Heart left ventricle (tissue), 16 donors: ENCODE measurements around the gene KCNQ1. TPM values are rescaled to one million over a fixed set of nuclear protein-coding genes. Genes with fewer than 3 reads are reported as not detected.

Experiments used
- ATAC-seq, 4 donors: fragments of 200-7000 bp; cut with Tn5 transposase; one replicate each; pipeline ENCODE4 v1.9.1; 2020 to 2022; ENCODE audit warnings: moderate library complexity in 4 of 4, mild to moderate bottlenecking in 3 of 4, moderate number of reproducible peaks in 1 of 4
- DNase-seq, 5 donors: peaks; one replicate each; pipeline ENCODE4 v3.0.0-alpha.2; 2020
- H3K27ac ChIP-seq, 12 donors: fragments of 200-600 bp; sonication (generic) in 4 of 12; one replicate each; pipeline versions ENCODE4 v1.5.0 to v1.8.0; 2016 to 2022; ENCODE audit warnings: mild to moderate bottlenecking in 2 of 12
- H3K27me3 ChIP-seq, 9 donors: fragments of 200-600 bp; sonication (generic) in 2 of 9; one replicate each; pipeline versions ENCODE4 v1.5.1 to v1.8.0; 2016 to 2022; ENCODE audit warnings: mild to moderate bottlenecking in 3 of 9
- H3K36me3 ChIP-seq, 9 donors: fragments of 200-600 bp; sonication (generic) in 2 of 9; one replicate each; pipeline versions ENCODE4 v1.5.0 to v1.8.0; 2018 to 2022; ENCODE audit warnings: mild to moderate bottlenecking in 2 of 9
- H3K4me1 ChIP-seq, 12 donors: fragments of 200-600 bp; sonication (generic) in 4 of 12; one replicate each; pipeline versions ENCODE4 v1.5.0 to v1.8.0; 2016 to 2022; ENCODE audit warnings: mild to moderate bottlenecking in 3 of 12
- H3K4me3 ChIP-seq, 12 donors: fragments of 200-600 bp; sonication (generic) in 4 of 12; one replicate each; pipeline versions ENCODE4 v1.5.0 to v1.8.0; 2017 to 2022; ENCODE audit warnings: mild to moderate bottlenecking in 9 of 12, moderate library complexity in 4 of 12
- H3K9me3 ChIP-seq, 12 donors: fragments of 200-600 bp; sonication (generic) in 4 of 12; one replicate each; pipeline versions ENCODE4 v1.5.0 to v1.8.0; 2016 to 2022; ENCODE audit warnings: mild to moderate bottlenecking in 1 of 12
- CTCF ChIP-seq, 12 donors: fragments of 200-600 bp; sonication (generic) in 4 of 12; IDR thresholded peaks; one replicate each; pipeline versions ENCODE4 v1.5.0 to v1.8.0; 2018 to 2022; ENCODE audit warnings: antibody characterized with exemption in 12 of 12, mild to moderate bottlenecking in 5 of 12
- POLR2A ChIP-seq, 2 donors: fragments of 450-650 bp; IDR thresholded peaks; one replicate each; pipeline ENCODE4 v1.6.1; 2017; ENCODE audit warnings: antibody characterized with exemption in 2 of 2, mild to moderate bottlenecking in 2 of 2, moderate library complexity in 2 of 2
- WGBS, 4 donors: extraction: QIAGEN DNeasy Blood & Tissue Kit in 2 of 4; methylation state at CpG; one replicate each; pipeline versions ENCODE4 v1.1.5 to v1.1.7; 2013 to 2018; 5-methylcytosine and 5-hydroxymethylcytosine counted together
- intact Hi-C, 10 donors: fragments of 100-400 bp; cut with DNase I; formaldehyde crosslinking; loops; one replicate each; pipeline versions ENCODE4 v1.11.1 to v1.14.2; 2022
- polyA plus RNA-seq, 2 donors: library from polyadenylated mRNA; stranded (reverse); fragments of 200-250 nt; gene quantifications; one replicate each; pipeline ENCODE4 v1.2.3, GENCODE V29; 2013
- total RNA-seq, 9 donors: library from RNA; depleted of rRNA in 2 of 9; stranded (reverse); fragments of >200 nt in 2 of 9; fragmentation: NEBNext Ultra II Directional in 3 of 9; extraction: Animal tissue kit (Norgen Biotek cat#: 25700) in 3 of 9; gene quantifications; one replicate each; pipeline versions ENCODE4 v1.1.0 to v1.2.4, GENCODE V29; 2016 to 2023
- donor health status: ischemic (EF 13 %, LVEDD 7.1; RV severe dilation, severe dysfunction).
- donor health status: healthy with polysubstance abuse.
- donor health status: DM: no; HTN: yes; CAD: no.
- donor health status: DM: no; HTN: no; CAD: no.
- donor health status: ischemic (EF 25% LVEDD 6.9; RV normal size, moderate dysfunction).
- donor health status: ischemic (EF 25% LVEDD 5.7; RV mildly dilated, moderate dysfunction).
- donor health status: healthy.
- donor health status: DM: yes; HTN: yes; CAD: no.
- donor health status: ischemic (EF 35%, LVEDD 5.7; RV mildly dilated, moderate dysfunction).
- donor health status: nonischemic (EF 11% LVEDD 7.7; RV severe dilation, severe dysfunction).
- donor health status: DM: yes; HTN: yes; CAD: no.
- donor health status: PGD.
- donor health status: ischemic (EF 29% LVEDD 5.4; RV normal size, mild dysfunction).
- donor health status: nonischemic (EF 23%, LVEDD 6.1; RV moderate dilation, normal function).

KCNQ1 gene
- total and polyA plus RNA-seq, 11 donors = 18.6 to 42.4 (median 31.4) TPM

GRCh38 chr11:2789331-2789730 lies 344.5 kb downstream of the KCNQ1 start:
- no peak for ATAC-seq
- no peaks in the 10 kb centered on the region for H3K27me3 ChIP-seq
- 89 to 91% (median 89%) methylated on average over 18 of the region's 18 CpGs for WGBS, 4 donors
- DNase-seq = peak in 3 of 5 donors; percentile 3 to 28 (median 17)
- no peak overlapping the region for H3K4me3 ChIP-seq
- TF ChIP-seq CTCF (IDR thresholded peaks at IDR 0.05) = no peak
- TF ChIP-seq POLR2A (IDR thresholded peaks at IDR 0.05) = no peak
- H3K9me3 ChIP-seq = peaks cover 0 to 10% (median 0%) of the 10 kb centered on the region in 12 donors
- H3K36me3 ChIP-seq = no peaks in the 10 kb centered on the region
- intact Hi-C loops = loop anchor here in 2 of 10 donors (10.0 kb wide), 2 partner anchors 95 to 255 kb away; partner anchors contain the start of gene CDKN1C (in 1 of the 2)
- H3K4me1 ChIP-seq = peaks cover 0 to 19% (median 4%) of the 10 kb centered on the region in 12 donors
- H3K27ac ChIP-seq = no peak overlapping the region

- no peak overlapping the region for H3K4me3 ChIP-seq
- no peak overlapping the region for H3K27ac ChIP-seq
- ATAC-seq (no peak), DNase-seq (peak in 4 of 5 donors; percentile 6 to 33 (median 18))
- peaks cover 0 to 19% (median 4%) of the 10 kb centered on the region in 12 donors for H3K4me1 ChIP-seq
- WGBS, 4 donors = 93 to 96% (median 95%) methylated on average over 5 to 6 of the region's 6 CpGs
- no peaks in the 10 kb centered on the region for H3K27me3 ChIP-seq
- TF ChIP-seq CTCF (IDR thresholded peaks at IDR 0.05) (no peak), POLR2A (IDR thresholded peaks at IDR 0.05) (no peak)
- H3K9me3 ChIP-seq = peaks cover 0 to 10% (median 0%) of the 10 kb centered on the region in 12 donors
- no peaks in the 10 kb centered on the region for H3K36me3 ChIP-seq
- intact Hi-C loops = loop anchor here in 3 of 10 donors (5.0 to 10.0 kb wide), 3 partner anchors 93 to 255 kb away; partner anchors contain the start of genes CDKN1C (in 1 of the 3) and KCNQ1OT1 (in 1 of the 3)
These were observed 345.2 kb downstream of the KCNQ1 start for GRCh38 chr11:2789791-2790567.

GRCh38 chr11:2790568-2790921 lies 345.7 kb downstream of the KCNQ1 start:
- Histone ChIP-seq H3K36me3 (no peaks in the 10 kb centered on the region), H3K27me3 (no peaks in the 10 kb centered on the region), H3K27ac (no peak overlapping the region), H3K4me1 (peaks cover 0 to 19% (median 4%) of the 10 kb centered on the region in 12 donors), H3K9me3 (peaks cover 0 to 10% (median 0%) of the 10 kb centered on the region in 12 donors), H3K4me3 (no peak overlapping the region)
- WGBS, 4 donors = 98 to 100% (median 99%) methylated on average over 13 to 14 of the region's 14 CpGs
- ATAC-seq (no peak), DNase-seq (peak in 4 of 5 donors; percentile 12 to 40 (median 20))
- TF ChIP-seq CTCF (IDR thresholded peaks at IDR 0.05) (no peak), POLR2A (IDR thresholded peaks at IDR 0.05) (no peak)
- intact Hi-C loops = loop anchor here in 1 of 10 donors (5.0 kb wide), 1 partner anchor 93 kb away; the partner anchor contains the start of gene KCNQ1OT1

- Histone ChIP-seq H3K27ac (peak overlapping the region in 4 of 12 donors; percentile 38 to 67 (median 51)), H3K36me3 (peaks cover 0 to 1% (median 0%) of the 10 kb centered on the region in 9 donors), H3K27me3 (no peaks in the 10 kb centered on the region), H3K9me3 (peaks cover 0 to 9% (median 0%) of the 10 kb centered on the region in 12 donors), H3K4me3 (peak overlapping the region in 11 of 12 donors; percentile 26 to 61 (median 53)), H3K4me1 (peaks cover 0 to 19% (median 4%) of the 10 kb centered on the region in 12 donors)
- DNase-seq (peak in 3 of 5 donors; percentile 4 to 37 (median 21)), ATAC-seq (no peak)
- intact Hi-C loops = loop anchor here in 1 of 10 donors (5.0 kb wide), 1 partner anchor 94 kb away; the partner anchor contains the start of gene KCNQ1OT1
- TF ChIP-seq CTCF (IDR thresholded peaks at IDR 0.05) = no peak
- no peak for TF ChIP-seq POLR2A (IDR thresholded peaks at IDR 0.05)
- 82 to 89% (median 87%) methylated on average over 19 to 20 of the region's 20 CpGs for WGBS, 4 donors
These were observed 346.3 kb downstream of the KCNQ1 start for GRCh38 chr11:2791139-2791520.
